IMR-90 (cell line): ENCODE measurements around the gene THRA. TPM values are rescaled to one million over a fixed set of nuclear protein-coding genes. Genes with fewer than 3 reads are reported as not detected.

Experiments used
- ATAC-seq: fragments of 200-7000 bp; cut with Tn5 transposase; 2 replicates; pipeline ENCODE4 v1.9.1; 2020; ENCODE audit warnings: low read depth, mild to moderate bottlenecking, moderate library complexity
- BruUV-seq: library from RNA; stranded (reverse); fragments of 400-500 nt; replicated peaks from 2 replicates; lab custom pipeline; 2021; lab: Mats Ljungman, UMichigan
- CTCF ChIA-PET: fragments of 300-600 bp; formaldehyde crosslinking; extraction: SDS; loops from one replicate; lab custom pipeline; 2021; ENCODE audit warnings: antibody characterized with exemption; lab: Yijun Ruan, JAX
- POLR2A ChIA-PET: fragments of 300-600 bp; sonication (Branson Sonifier 250); formaldehyde crosslinking; loops from one replicate; lab custom pipeline; 2022; ENCODE audit warnings: antibody characterized with exemption; ENCODE audit not compliant: unreplicated experiment; lab: Charles Lee
- DNase-seq: peaks from one replicate; pipeline ENCODE4 v3.0.0; 2013
- H2AFZ ChIP-seq: replicated peaks from 2 replicates; pipeline ENCODE3; 2013; ENCODE audit warnings: low read length, mild to moderate bottlenecking; ENCODE audit not compliant: poor library complexity
- H2AK5ac ChIP-seq: 2 replicates; pipeline ENCODE4 v1.6.1; 2013; ENCODE audit warnings: low read depth, low read length, inconsistent platforms
- H2AK9ac ChIP-seq: replicated peaks from 2 replicates; pipeline ENCODE3; 2013; ENCODE audit warnings: mild to moderate bottlenecking, low read depth, low read length, moderate library complexity; ENCODE audit not compliant: poor library complexity
- H2BK120ac ChIP-seq: 2 replicates; pipeline ENCODE4 v1.6.1; 2013; ENCODE audit warnings: low read depth, low read length, inconsistent platforms
- H2BK15ac ChIP-seq: 3 replicates; pipeline ENCODE4 v1.6.1; 2013; ENCODE audit warnings: low read depth, low read length, inconsistent platforms
- H2BK20ac ChIP-seq: 2 replicates; pipeline ENCODE4 v1.6.1; 2013; ENCODE audit warnings: low read depth, mild to moderate bottlenecking, inconsistent platforms, low read length, moderate library complexity
- H2BK5ac ChIP-seq: 2 replicates; pipeline ENCODE4 v1.6.1; 2013; ENCODE audit warnings: mild to moderate bottlenecking, low read depth, low read length, inconsistent platforms; ENCODE audit not compliant: poor library complexity, severe bottlenecking
- H3K14ac ChIP-seq: replicated peaks from 2 replicates; pipeline ENCODE4 v1.6.1; 2013; ENCODE audit warnings: low read depth, low read length, inconsistent platforms
- H3K18ac ChIP-seq: 2 replicates; pipeline ENCODE4 v1.6.1; 2013; ENCODE audit warnings: low read depth, low read length, control low read depth
- H3K23ac ChIP-seq: 2 replicates; pipeline ENCODE4 v1.6.1; 2013; ENCODE audit warnings: low read depth, low read length, inconsistent platforms
- H3K27ac ChIP-seq: 2 replicates; pipeline ENCODE4 v1.5.1; 2013; ENCODE audit warnings: mild to moderate bottlenecking, control low read depth, low read length; ENCODE audit not compliant: insufficient read depth
- H3K27me3 ChIP-seq: 2 replicates; pipeline ENCODE4 v1.6.1; 2013; ENCODE audit warnings: low read length; ENCODE audit not compliant: control insufficient read depth, insufficient read depth
- H3K36me3 ChIP-seq: 2 replicates; pipeline ENCODE4 v1.6.1; 2013; ENCODE audit warnings: low read length, mixed read lengths; ENCODE audit not compliant: control insufficient read depth, insufficient read depth
- H3K4ac ChIP-seq: 2 replicates; pipeline ENCODE4 v1.6.1; 2013; ENCODE audit warnings: low read depth, low read length, inconsistent platforms
- H3K4me1 ChIP-seq: 2 replicates; pipeline ENCODE4 v1.6.1; 2013; ENCODE audit warnings: low read length, mixed read lengths; ENCODE audit not compliant: control insufficient read depth, insufficient read depth
- H3K4me2 ChIP-seq: 2 replicates; pipeline ENCODE4 v1.6.1; 2013; ENCODE audit warnings: low read depth, mild to moderate bottlenecking, control low read depth, low read length, moderate library complexity
- H3K4me3 ChIP-seq: 2 replicates; pipeline ENCODE4 v1.5.1; 2013; ENCODE audit warnings: low read depth, mild to moderate bottlenecking, control low read depth, low read length, moderate library complexity; ENCODE audit not compliant: insufficient read depth
- H3K56ac ChIP-seq: 2 replicates; pipeline ENCODE4 v1.6.1; 2013; ENCODE audit warnings: low read length, inconsistent platforms; ENCODE audit not compliant: insufficient read depth; ENCODE audit errors: extremely low read depth
- H3K79me1 ChIP-seq, 2 experiments: 2 replicates each; pipeline ENCODE4 v1.6.1; 2013; ENCODE audit warnings: low read length in 2 of 2, inconsistent platforms in 1 of 2, low read depth in 1 of 2
- H3K9ac ChIP-seq: 2 replicates; pipeline ENCODE4 v1.6.1; 2013; ENCODE audit warnings: low read depth, low read length, control low read depth
- H3K9me1 ChIP-seq: 2 replicates; pipeline ENCODE4 v1.6.1; 2013; ENCODE audit warnings: low read length, inconsistent platforms; ENCODE audit not compliant: insufficient read depth
- H3K9me3 ChIP-seq: 2 replicates; pipeline ENCODE4 v1.6.1; 2013; ENCODE audit warnings: low read length; ENCODE audit not compliant: control insufficient read depth, insufficient read depth
- H4K20me1 ChIP-seq: 2 replicates; pipeline ENCODE4 v1.6.1; 2013; ENCODE audit warnings: low read length, inconsistent platforms; ENCODE audit not compliant: insufficient read depth
- H4K5ac ChIP-seq: 2 replicates; pipeline ENCODE4 v1.6.1; 2013; ENCODE audit warnings: mild to moderate bottlenecking, low read depth, low read length, control low read depth
- H4K8ac ChIP-seq, 2 experiments: 2 replicates each; pipeline ENCODE4 v1.6.1; 2013; ENCODE audit warnings: low read depth in 2 of 2, low read length in 2 of 2, control low read depth in 1 of 2, inconsistent platforms in 1 of 2
- H4K91ac ChIP-seq: 2 replicates; pipeline ENCODE4 v1.6.1; 2013; ENCODE audit warnings: low read depth, low read length, inconsistent platforms; ENCODE audit not compliant: insufficient read depth
- CHD1 ChIP-seq: IDR thresholded peaks from 2 replicates; pipeline ENCODE4 v1.6.1; 2012; ENCODE audit warnings: low read depth, low read length, improper control_type of control experiment
- ELK1 ChIP-seq: fragments of 150-350 bp; IDR thresholded peaks from 2 replicates; pipeline ENCODE4 v1.6.1; 2016; ENCODE audit warnings: low read depth, mild to moderate bottlenecking, low read length, moderate library complexity, borderline replicate concordance
- MAZ ChIP-seq: IDR thresholded peaks from 2 replicates; pipeline ENCODE4 v1.6.1; 2012; ENCODE audit warnings: low read depth, mild to moderate bottlenecking, low read length, improper control_type of control experiment, moderate library complexity, borderline replicate concordance
- POLR2A ChIP-seq: IDR thresholded peaks from 2 replicates; pipeline ENCODE4 v1.6.1; 2012; ENCODE audit warnings: mild to moderate bottlenecking, low read depth, low read length
- SMC3 ChIP-seq: fragments of 150-350 bp; IDR thresholded peaks from 2 replicates; pipeline ENCODE4 v1.6.1; 2016; ENCODE audit warnings: low read depth, mild to moderate bottlenecking, antibody characterized with exemption, low read length, moderate library complexity
- WGBS, 2 experiments: methylation state at CpG; one replicate each; pipeline versions ENCODE4 v1.1.5 to v1.1.7; 2013; ENCODE audit warnings: missing lambda C conversion rate in 2 of 2; ENCODE audit not compliant: insufficient read length in 1 of 2; ENCODE audit errors: extremely low coverage in 2 of 2; 5-methylcytosine and 5-hydroxymethylcytosine counted together
- dilution Hi-C: fragments of 300-500 bp; cut with HindIII; formaldehyde crosslinking; loops from one replicate; pipeline ENCODE4 v1.14.3; 2018; ENCODE audit warnings: low sequenced_read_pairs; ENCODE audit not compliant: unreplicated experiment
- in situ Hi-C: fragments of 300-500 bp; cut with MboI; formaldehyde crosslinking; loops from 3 replicates; pipeline ENCODE4 v1.14.3; 2019; ENCODE audit warnings: low sequenced_read_pairs, inconsistent platforms, mixed read lengths
- intact Hi-C: fragments of 100-400 bp; cut with micrococcal nuclease; formaldehyde crosslinking; loops from 2 replicates; pipeline ENCODE4 v1.10.0; 2022
- polyA plus RNA-seq, 3 experiments: library from polyadenylated mRNA; depleted of rRNA; stranded (reverse); fragments of >200 nt; gene quantifications; 2 replicates each; pipeline ENCODE4 v1.2.3, GENCODE V29; 2012; ENCODE audit warnings: low replicate concordance in 1 of 3
- total RNA-seq: library from RNA; depleted of rRNA; stranded (reverse); fragments of >200 nt; gene quantifications from 2 replicates; pipeline ENCODE4 v1.2.3, GENCODE V29; 2012

Gene THRA
- total and polyA plus RNA-seq, 2 of the 4 experiments (the other 2 are of a cell fraction) = 22.0 to 23.4 TPM

- no peak for TF ChIP-seq MAZ
These were observed 49.5 kb downstream of the THRA start (continued) for GRCh38 chr17:40112191-40112711.

- H4K91ac ChIP-seq = peak overlapping the region; percentile 71
- POLR2A ChIA-PET = interaction anchor here (0.6 to 1.3 kb wide), 2 partner anchors 13 to 113 kb away, joined by 3 to 5 read pairs; no protein-coding TSS in a partner anchor
- H2AK5ac ChIP-seq = 0 out of 2 replicates have a peak overlapping the region, but pooled peaks have one; percentile 56
- peak overlapping the region; percentile 45 for H2BK5ac ChIP-seq
- no TSS peak for BruUV-seq
- H3K4ac ChIP-seq = peak overlapping the region; percentile 90
- H3K27ac ChIP-seq = peak overlapping the region; percentile 65; the same call in 1 of the 2 replicates
- no peak for ATAC-seq
- H3K27me3 ChIP-seq = no peaks in the 10 kb centered on the region
- peak overlapping the region in 1 of 2 experiments; percentile 80; a peak in 2 of 4 replicates for H4K8ac ChIP-seq
- no peak overlapping the region; the same call in 1 of the 2 replicates for H3K4me2 ChIP-seq
- peaks cover 0 to 42% of the 10 kb centered on the region in 2 experiments; a peak in 2 of 4 replicates for H3K79me1 ChIP-seq
- TF ChIP-seq POLR2A = no peak
- no peak for TF ChIP-seq ELK1
- no peak for TF ChIP-seq CHD1
- no peak for TF ChIP-seq SMC3
- no CpG with 5 or more reads among the region's 4 CpGs for WGBS, 2 experiments
- H3K56ac ChIP-seq = no peak overlapping the region
- dilution Hi-C loops = no loop called here
- H3K4me1 ChIP-seq = peaks cover 40% of the 10 kb centered on the region
- H3K9ac ChIP-seq = 0 out of 2 replicates have a peak overlapping the region, but pooled peaks have one; percentile 27
- 0 out of 2 replicates have a peak overlapping the region, but pooled peaks have one; percentile 2 for H3K18ac ChIP-seq
- H2BK120ac ChIP-seq = peak overlapping the region; percentile 29
- H2BK20ac ChIP-seq = peak overlapping the region; percentile 20; the same call in 1 of the 2 replicates
- H2BK15ac ChIP-seq = peak overlapping the region; percentile 47; the same call in 2 of the 3 replicates
- peak overlapping the region; percentile 33 for H3K14ac ChIP-seq
- DNase-seq = no peak
- intact Hi-C loops = loop anchor here (1.0 to 2.0 kb wide), 4 partner anchors 10 to 178 kb away; partner anchors contain the start of gene CASC3
- in situ Hi-C loops = no loop called here
- peak overlapping the region; percentile 81 for H2AFZ ChIP-seq
- H2AK9ac ChIP-seq = peak overlapping the region; percentile 43
- H3K9me1 ChIP-seq = peaks cover 15% of the 10 kb centered on the region
- H3K36me3 ChIP-seq = no peaks in the 10 kb centered on the region
- no peak overlapping the region for H3K23ac ChIP-seq
- no peak overlapping the region for H3K4me3 ChIP-seq
- no peaks in the 10 kb centered on the region for H3K9me3 ChIP-seq
- peaks cover 5% of the 10 kb centered on the region; the same call in 1 of the 2 replicates for H4K20me1 ChIP-seq
- CTCF ChIA-PET = interaction anchor here (0.6 to 2.9 kb wide), 21 partner anchors 9 to 103 kb away, joined by 3 to 25 read pairs (median 5); partner anchors contain the start of gene CSF3
- peak overlapping the region; percentile 14 for H4K5ac ChIP-seq
These were observed 49.9 kb downstream of the THRA start for GRCh38 chr17:40112718-40113109.
